ENCODE data around the gene NEO1.

Gene NEO1

DNA sequence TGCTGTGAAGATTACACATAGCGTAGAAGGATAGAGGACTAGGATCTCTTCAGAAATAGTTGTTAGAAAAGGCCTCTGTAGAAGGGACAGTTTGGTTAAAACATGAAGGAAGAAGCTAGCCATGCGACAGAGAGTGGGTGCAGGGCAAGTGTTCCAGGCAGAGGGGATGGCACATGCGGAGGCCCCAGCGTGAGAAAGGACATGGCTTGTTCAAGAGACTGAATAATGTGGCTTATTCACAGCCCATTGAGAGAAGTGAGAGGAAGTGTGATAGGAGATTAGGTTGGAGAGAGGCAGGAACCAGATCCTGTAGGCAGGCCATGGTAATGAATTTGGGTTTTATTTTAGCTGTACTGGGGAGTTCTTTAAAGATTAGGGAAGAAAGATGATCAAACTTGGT, 56.4 kb downstream of the NEO1 start:
- no peak overlapping the region for H2AFZ ChIP-seq (ENCODE audit: low read depth)
- no peaks in the 10 kb centered on the region for H3K4me1 ChIP-seq (ENCODE audit: low read depth, poor library complexity, severe bottlenecking)
- no peak overlapping the region for H3K4me3 ChIP-seq (IDR thresholded peaks at IDR 0.05; ENCODE audit: insufficient read depth, low read depth, low read length)
- no peaks in the 10 kb centered on the region for H3K27me3 ChIP-seq (ENCODE audit: insufficient read depth, low read depth)
- H3K27ac ChIP-seq, result no peak overlapping the region
- H3K4me2 ChIP-seq, result no peak overlapping the region
- H4K20me1 ChIP-seq (ENCODE audit: insufficient read depth), result no peaks in the 10 kb centered on the region
- H3K79me2 ChIP-seq (ENCODE audit: insufficient read depth, low read depth), result no peaks in the 10 kb centered on the region
- no peak overlapping the region for H3K9ac ChIP-seq
- H3K36me3 ChIP-seq (ENCODE audit: insufficient read depth), result no peaks in the 10 kb centered on the region
- no peak for TF ChIP-seq CTCF (conservative IDR thresholded peaks at IDR 0.05; ENCODE audit: low read depth, low read length)

DNA sequence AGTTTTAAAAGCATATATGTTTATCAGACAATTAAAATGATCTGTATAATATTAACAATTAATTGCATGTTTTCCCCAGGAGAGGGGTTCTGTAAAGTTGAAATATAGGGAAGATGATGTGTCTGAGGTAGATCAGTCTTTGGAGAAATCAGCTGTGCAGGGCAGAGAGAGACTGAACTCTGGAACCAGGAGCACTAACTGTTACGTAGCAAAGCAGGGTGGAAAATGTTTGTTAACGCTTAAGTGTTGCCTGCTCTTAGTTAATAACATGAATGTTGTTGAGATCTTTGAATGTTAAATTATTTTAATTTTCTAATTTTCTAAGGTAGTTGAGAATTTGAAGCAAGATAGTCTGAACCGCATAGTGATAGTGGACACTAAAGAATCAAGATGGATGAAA, 57.5 kb downstream of the NEO1 start:
- H4K20me1 ChIP-seq (ENCODE audit: insufficient read depth), result no peaks in the 10 kb centered on the region

DNA sequence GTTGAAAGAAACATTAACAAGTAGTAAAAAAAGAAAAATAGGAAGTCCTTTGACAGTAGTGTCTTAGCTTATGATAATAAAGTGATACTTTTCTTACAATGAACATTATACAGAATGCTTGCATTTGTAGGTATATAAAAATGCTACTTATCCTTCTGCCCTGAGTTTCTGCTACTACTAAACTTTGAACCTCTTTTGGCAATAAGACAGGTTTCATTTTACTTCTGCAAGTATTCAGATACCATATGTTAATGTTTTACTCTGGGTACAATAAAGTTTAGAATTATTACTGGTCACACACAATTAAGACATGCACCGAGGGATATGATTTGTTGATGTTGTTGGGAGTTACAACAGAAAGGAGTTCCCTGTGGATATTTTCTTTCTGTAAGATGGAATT, 57.9 kb downstream of the NEO1 start:
- Histone ChIP-seq H3K4me1 (ENCODE audit: low read depth, poor library complexity, severe bottlenecking) (no peaks in the 10 kb centered on the region), H3K27me3 (ENCODE audit: insufficient read depth, low read depth) (no peaks in the 10 kb centered on the region), H3K4me3 (IDR thresholded peaks at IDR 0.05; ENCODE audit: insufficient read depth, low read depth, low read length) (no peak overlapping the region), H3K79me2 (ENCODE audit: insufficient read depth, low read depth) (no peaks in the 10 kb centered on the region), H3K9ac (no peak overlapping the region), H3K36me3 (ENCODE audit: insufficient read depth) (no peaks in the 10 kb centered on the region), H2AFZ (ENCODE audit: low read depth) (no peak overlapping the region), H4K20me1 (ENCODE audit: insufficient read depth) (no peaks in the 10 kb centered on the region), H3K27ac (no peak overlapping the region), H3K4me2 (no peak overlapping the region)
- TF ChIP-seq CTCF (conservative IDR thresholded peaks at IDR 0.05; ENCODE audit: low read depth, low read length), result no peak

More for the DNA sequence above, 57.5 kb downstream of the NEO1 start:
- Histone ChIP-seq H3K27ac (no peak overlapping the region), H3K4me2 (no peak overlapping the region), H3K36me3 (ENCODE audit: insufficient read depth) (no peaks in the 10 kb centered on the region), H3K9ac (no peak overlapping the region), H3K4me3 (IDR thresholded peaks at IDR 0.05; ENCODE audit: insufficient read depth, low read depth, low read length) (no peak overlapping the region), H2AFZ (ENCODE audit: low read depth) (no peak overlapping the region), H3K4me1 (ENCODE audit: low read depth, poor library complexity, severe bottlenecking) (no peaks in the 10 kb centered on the region), H3K27me3 (ENCODE audit: insufficient read depth, low read depth) (no peaks in the 10 kb centered on the region), H3K79me2 (ENCODE audit: insufficient read depth, low read depth) (no peaks in the 10 kb centered on the region)
- no peak for TF ChIP-seq CTCF (conservative IDR thresholded peaks at IDR 0.05; ENCODE audit: low read depth, low read length)

DNA sequence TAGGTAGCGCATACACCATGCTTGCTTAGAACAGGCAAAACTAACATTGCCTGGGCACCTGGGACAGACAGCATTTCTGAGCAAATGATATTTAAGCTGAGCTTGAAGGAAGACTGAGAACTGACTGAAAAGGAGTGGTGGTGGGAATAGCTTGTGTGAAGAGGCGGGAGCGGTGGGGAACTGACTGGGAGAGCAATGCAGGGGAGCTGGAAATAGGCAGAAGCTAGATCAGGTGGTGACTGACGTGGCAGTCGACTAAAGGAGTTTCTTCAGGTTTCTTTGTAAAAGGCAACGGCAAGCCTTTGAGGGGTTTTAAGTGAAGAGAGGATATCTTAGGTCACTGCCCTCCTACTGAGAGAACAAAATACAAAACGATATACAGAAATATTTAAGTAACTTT, 61.8 kb downstream of the NEO1 start:
- Histone ChIP-seq H4K20me1 (ENCODE audit: insufficient read depth) (no peaks in the 10 kb centered on the region), H3K9ac (no peak overlapping the region), H3K36me3 (ENCODE audit: insufficient read depth) (no peaks in the 10 kb centered on the region), H3K79me2 (ENCODE audit: insufficient read depth, low read depth) (no peaks in the 10 kb centered on the region), H3K27me3 (ENCODE audit: insufficient read depth, low read depth) (no peaks in the 10 kb centered on the region), H2AFZ (ENCODE audit: low read depth) (no peak overlapping the region), H3K4me2 (no peak overlapping the region), H3K4me1 (ENCODE audit: low read depth, poor library complexity, severe bottlenecking) (no peaks in the 10 kb centered on the region), H3K4me3 (IDR thresholded peaks at IDR 0.05; ENCODE audit: insufficient read depth, low read depth, low read length) (no peak overlapping the region), H3K27ac (no peak overlapping the region)
- TF ChIP-seq CTCF (conservative IDR thresholded peaks at IDR 0.05; ENCODE audit: low read depth, low read length), result no peak

DNA sequence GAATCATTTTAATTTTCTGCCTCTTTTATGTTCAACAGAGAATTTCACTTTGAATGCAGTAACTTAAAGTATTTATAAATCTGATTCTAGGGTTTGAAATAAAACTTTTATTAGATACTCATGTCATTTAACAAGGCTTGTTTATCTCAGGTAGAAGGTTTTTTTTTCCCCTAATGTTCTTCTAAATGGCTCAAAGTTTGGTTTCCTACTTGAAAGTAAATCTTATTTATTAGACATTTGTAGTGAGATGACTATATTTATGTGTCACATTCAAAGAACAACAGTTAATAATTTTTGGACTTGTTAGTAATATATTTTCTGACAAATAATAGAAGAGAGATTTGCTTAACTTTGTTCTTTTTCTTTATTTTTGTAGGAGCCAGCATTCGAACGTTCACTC, 63.9 kb downstream of the NEO1 start:
- Histone ChIP-seq H3K36me3 (ENCODE audit: insufficient read depth) (no peaks in the 10 kb centered on the region), H2AFZ (ENCODE audit: low read depth) (no peak overlapping the region)
- no peak for TF ChIP-seq CTCF (conservative IDR thresholded peaks at IDR 0.05; ENCODE audit: low read depth, low read length)

More for the DNA sequence above, 63.9 kb downstream of the NEO1 start:
- H3K79me2 ChIP-seq (ENCODE audit: insufficient read depth, low read depth), result no peaks in the 10 kb centered on the region
- no peaks in the 10 kb centered on the region for H3K27me3 ChIP-seq (ENCODE audit: insufficient read depth, low read depth)
- H3K9ac ChIP-seq, result no peak overlapping the region
- H4K20me1 ChIP-seq (ENCODE audit: insufficient read depth), result no peaks in the 10 kb centered on the region
- no peak overlapping the region for H3K4me3 ChIP-seq (IDR thresholded peaks at IDR 0.05; ENCODE audit: insufficient read depth, low read depth, low read length)
- no peaks in the 10 kb centered on the region for H3K4me1 ChIP-seq (ENCODE audit: low read depth, poor library complexity, severe bottlenecking)
- H3K4me2 ChIP-seq, result no peak overlapping the region
- no peak overlapping the region for H3K27ac ChIP-seq
